GM20000 (cell line): Measurements from ENCODE around the gene LURAP1L.

Source experiments
- DNase-seq: peaks from one replicate; pipeline ENCODE4 v3.0.0; 2012; ENCODE audit warnings: low spot score
- TF ChIP-seq, protein P1 (sequence below): IDR thresholded peaks from 2 replicates; pipeline ENCODE4 v1.5.1; 2012; ENCODE audit warnings: mild to moderate bottlenecking, control low read depth; ENCODE audit errors: extremely low read depth, missing control alignments

The LURAP1L gene

DNA sequence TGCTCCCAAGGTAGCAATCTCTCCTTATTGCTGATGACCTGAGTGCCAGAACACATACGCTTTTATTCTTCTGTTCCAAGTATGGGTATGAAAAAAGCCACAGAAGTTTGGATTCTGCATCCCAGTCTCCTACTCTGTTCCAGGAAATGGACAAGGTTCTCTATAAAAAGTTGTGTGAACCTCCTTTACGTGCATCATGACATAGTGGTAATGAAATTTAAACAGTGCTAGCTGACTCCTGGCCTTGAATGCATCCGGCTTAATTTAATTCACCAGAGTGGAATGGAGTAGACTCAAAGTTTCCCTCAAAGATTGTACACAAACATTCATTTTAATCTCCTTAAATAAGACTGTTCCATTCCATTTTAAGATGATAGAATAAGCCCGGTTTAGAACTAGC is 68.9 kb downstream of the LURAP1L start:
- no peak for DNase-seq
- TF ChIP-seq, protein P1, sequence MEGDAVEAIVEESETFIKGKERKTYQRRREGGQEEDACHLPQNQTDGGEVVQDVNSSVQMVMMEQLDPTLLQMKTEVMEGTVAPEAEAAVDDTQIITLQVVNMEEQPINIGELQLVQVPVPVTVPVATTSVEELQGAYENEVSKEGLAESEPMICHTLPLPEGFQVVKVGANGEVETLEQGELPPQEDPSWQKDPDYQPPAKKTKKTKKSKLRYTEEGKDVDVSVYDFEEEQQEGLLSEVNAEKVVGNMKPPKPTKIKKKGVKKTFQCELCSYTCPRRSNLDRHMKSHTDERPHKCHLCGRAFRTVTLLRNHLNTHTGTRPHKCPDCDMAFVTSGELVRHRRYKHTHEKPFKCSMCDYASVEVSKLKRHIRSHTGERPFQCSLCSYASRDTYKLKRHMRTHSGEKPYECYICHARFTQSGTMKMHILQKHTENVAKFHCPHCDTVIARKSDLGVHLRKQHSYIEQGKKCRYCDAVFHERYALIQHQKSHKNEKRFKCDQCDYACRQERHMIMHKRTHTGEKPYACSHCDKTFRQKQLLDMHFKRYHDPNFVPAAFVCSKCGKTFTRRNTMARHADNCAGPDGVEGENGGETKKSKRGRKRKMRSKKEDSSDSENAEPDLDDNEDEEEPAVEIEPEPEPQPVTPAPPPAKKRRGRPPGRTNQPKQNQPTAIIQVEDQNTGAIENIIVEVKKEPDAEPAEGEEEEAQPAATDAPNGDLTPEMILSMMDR, result no peak

DNA sequence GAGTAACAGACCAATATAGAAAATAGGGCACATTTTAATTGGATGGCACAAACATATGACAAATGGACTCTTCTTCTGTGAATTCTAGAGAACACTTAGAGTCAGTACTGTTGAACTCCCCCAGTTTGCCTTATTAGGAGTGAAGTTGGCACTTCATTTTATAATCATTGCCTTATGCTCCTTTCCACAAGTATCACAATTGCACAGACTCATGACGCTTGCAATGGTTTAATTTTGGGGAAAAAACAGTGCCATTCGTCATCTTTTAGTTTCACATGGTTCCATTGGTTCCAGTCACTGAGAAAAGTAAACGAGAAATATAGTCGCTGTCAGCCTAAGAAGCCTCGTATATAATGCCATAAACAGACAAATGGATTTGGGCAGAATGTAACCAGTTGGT is 71.2 kb downstream of the LURAP1L start:
- TF ChIP-seq, protein P1, result no peak
- no peak for DNase-seq

DNA sequence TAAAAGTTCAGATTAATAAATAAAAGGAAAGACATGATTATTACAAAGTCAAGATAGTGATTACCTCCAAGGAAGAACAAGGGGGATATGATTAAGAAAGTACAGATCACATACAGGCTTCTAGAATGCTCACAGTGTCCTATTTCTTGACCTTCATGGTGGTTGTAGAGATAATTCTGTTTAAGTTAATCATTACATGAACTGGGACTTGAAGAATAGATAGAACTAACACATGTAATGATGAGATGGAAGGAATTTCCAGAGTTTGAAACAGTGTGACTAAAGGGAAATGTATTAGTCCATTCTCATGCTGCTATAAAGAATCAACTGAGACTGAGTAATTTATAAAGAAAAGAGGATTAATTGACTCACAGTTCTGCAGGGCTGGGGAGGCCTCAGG is 72.7 kb downstream of the LURAP1L start:
- TF ChIP-seq, protein P1, result no peak
- no peak for DNase-seq

DNA sequence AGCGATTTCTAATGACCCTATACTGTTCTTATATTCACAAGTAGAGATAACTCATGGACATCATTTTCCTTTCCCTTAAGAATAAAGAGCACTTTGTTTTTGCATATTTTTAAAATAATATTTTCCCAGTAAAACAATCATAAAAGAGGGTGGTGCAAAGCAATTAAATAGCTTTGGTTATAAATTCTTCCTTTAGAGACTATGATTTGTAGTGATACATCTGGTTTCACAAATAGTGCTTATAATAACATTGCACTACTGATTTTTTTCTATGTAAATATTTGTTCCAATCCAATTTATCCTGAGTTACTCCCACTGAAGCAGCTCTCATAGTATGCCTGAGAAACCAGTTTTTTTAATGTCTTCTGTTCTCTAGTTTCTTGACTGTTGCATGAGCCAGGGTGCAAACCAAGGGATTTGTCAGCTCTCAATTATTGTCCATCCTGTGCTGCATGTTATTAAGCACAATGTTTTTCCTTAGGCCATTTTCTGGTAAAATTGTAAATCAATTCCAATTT is 74.7 kb downstream of the LURAP1L start:
- no peak for DNase-seq
- TF ChIP-seq, protein P1, result no peak

DNA sequence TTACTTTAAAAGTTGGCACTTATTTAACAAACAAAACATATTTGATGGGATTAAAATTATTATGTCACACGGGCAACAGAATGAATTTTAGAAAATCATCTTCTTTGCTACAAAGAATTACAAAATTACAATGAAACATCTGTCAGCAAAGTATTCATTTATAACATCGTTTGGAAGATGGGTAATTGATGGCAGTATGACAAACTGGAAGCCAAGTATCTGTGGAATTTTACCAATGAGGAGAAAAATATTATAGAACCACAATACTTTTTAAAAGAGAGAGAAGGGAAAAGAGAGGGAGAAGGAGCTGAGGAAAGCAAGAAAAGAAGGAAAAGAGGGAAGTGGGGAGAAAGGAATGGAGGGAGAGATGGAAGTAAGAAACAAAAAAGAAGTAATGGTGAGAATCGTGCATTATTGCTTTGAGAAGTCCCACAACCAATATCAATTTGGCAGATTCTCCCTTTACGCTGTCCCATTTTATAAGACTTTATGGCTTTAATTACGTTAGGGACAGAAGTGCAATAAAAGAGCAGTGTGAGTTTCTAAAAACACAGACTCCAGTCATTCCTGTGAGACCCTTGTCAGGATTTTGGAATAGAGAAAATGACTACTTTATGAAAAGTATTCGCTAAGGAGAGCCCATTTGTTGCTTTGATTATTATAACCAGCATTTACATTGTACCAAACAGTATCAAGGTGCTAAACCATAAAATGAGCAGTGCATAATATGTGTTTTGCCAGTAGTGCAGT is 76.7 kb downstream of the LURAP1L start:
- DNase-seq, result no peak
- TF ChIP-seq, protein P1, result no peak

DNA sequence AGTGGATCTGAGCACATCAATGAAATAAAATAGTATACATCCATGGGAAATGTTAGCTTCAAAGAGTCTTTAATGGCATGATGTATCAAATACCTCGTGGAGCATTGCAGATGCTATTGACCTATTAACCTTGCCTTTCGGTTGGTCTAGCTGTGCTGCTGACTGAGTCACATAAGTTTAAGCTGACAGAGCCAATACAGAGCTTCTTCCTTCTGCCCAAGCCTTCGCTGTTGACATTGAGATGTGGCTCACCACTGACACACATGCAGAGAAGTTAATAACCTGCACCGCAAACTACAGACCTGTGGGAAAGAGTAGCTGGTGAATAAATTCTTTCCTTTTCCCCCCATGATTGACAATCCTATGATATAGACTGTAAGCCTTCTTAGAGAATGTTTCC is 78.2 kb downstream of the LURAP1L start:
- TF ChIP-seq, protein P1, result no peak
- DNase-seq, result no peak

DNA sequence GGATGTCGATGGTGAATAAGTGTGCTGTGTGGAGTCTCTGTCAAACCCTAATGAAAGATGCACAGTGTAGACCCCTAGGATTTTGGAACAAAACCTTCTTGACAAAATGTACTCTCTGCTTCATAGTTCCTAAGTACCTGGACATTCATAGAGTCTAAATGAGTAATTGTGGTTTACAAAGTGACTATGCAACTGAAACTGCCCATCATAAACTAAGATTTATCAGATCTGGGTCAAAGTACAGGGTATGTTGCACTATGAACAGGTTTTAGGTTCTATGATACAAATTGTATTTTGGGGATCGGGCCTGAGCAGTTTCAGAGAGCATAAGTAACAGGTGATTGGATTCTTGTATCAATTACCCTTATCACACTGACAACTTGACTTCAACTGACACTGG is 79.4 kb downstream of the LURAP1L start:
- TF ChIP-seq, protein P1, result no peak
- DNase-seq, result no peak
